ENCODE data around the gene GLG1. TPM values are rescaled to one million over a fixed set of nuclear protein-coding genes. Genes with fewer than 3 reads are reported as not detected.

GLG1 gene
- total RNA-seq, 4 donors from 2014 or later: 77.0 to 154 (median 127) TPM

DNA sequence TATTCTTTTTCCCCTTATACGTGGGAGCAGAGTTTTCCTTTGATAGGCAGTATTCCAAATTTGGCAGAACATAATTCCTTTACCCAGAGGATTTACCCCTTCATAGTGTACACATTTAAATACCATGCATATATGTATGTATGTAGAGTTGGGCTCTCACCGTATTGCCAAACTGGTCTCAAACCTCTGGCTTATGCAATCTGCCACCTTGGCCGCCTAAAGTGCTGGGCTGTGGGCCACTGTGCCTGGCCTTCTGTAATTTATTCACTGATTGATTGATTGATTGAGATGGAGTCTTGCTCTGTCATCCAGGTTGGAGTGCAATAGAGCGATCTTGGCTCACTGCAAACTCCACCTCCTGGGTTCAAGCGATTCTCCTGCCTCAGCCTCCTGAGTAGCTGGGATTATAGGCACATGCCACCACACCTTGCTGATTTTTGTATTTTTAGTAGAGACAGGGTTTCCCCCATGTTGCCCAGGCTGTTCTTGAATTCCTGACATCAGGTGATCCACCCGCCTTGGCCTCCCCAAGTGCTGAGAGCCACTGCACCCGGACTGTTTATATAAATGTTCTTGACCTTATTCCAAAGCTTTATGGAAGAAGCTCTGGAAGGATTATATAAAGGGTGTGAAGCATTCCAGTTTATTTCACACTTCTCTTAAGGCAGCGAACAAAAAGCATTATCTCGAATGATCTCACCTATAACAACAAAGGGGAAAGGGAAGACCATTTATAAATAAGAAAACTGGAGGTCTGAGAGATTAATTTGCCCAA lies 14.9 kb downstream of the GLG1 start:
- TF ChIP-seq, protein P1, sequence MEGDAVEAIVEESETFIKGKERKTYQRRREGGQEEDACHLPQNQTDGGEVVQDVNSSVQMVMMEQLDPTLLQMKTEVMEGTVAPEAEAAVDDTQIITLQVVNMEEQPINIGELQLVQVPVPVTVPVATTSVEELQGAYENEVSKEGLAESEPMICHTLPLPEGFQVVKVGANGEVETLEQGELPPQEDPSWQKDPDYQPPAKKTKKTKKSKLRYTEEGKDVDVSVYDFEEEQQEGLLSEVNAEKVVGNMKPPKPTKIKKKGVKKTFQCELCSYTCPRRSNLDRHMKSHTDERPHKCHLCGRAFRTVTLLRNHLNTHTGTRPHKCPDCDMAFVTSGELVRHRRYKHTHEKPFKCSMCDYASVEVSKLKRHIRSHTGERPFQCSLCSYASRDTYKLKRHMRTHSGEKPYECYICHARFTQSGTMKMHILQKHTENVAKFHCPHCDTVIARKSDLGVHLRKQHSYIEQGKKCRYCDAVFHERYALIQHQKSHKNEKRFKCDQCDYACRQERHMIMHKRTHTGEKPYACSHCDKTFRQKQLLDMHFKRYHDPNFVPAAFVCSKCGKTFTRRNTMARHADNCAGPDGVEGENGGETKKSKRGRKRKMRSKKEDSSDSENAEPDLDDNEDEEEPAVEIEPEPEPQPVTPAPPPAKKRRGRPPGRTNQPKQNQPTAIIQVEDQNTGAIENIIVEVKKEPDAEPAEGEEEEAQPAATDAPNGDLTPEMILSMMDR (IDR thresholded peaks at IDR 0.05): no peak
- TF ChIP-seq POLR2AphosphoS5 (IDR thresholded peaks at IDR 0.05): no peak
- no peak for TF ChIP-seq POLR2A (IDR thresholded peaks at IDR 0.05)
- no peak for TF ChIP-seq EP300 (IDR thresholded peaks at IDR 0.05; ENCODE audit: low read depth)
- Histone ChIP-seq H3K9me3 (no peaks in the 10 kb centered on the region), H3K4me1 (peaks cover 0 to 11% (median 4%) of the 10 kb centered on the region in 4 donors), H3K36me3 (no peaks in the 10 kb centered on the region), H3K27me3 (no peaks in the 10 kb centered on the region), H3K4me3 (no peak overlapping the region), H3K27ac (no peak overlapping the region)
- DNase-seq: no peak
- in situ Hi-C loops (cut with MboI; ENCODE audit: low pct_ligation_motif_present in 1 of 4, low pct_unique_long_range_greater_than_20kb in 1 of 4, low sequenced_read_pairs in 3 of 4) (no loop called here), intact Hi-C loops (cut with DNase I; ENCODE audit: low total_unique reads) (no loop called here)
- WGBS, 2 donors (ENCODE audit: low coverage in 1 of 2): 82 to 84% methylated on average over 3 to 9 of the region's 9 CpGs

DNA sequence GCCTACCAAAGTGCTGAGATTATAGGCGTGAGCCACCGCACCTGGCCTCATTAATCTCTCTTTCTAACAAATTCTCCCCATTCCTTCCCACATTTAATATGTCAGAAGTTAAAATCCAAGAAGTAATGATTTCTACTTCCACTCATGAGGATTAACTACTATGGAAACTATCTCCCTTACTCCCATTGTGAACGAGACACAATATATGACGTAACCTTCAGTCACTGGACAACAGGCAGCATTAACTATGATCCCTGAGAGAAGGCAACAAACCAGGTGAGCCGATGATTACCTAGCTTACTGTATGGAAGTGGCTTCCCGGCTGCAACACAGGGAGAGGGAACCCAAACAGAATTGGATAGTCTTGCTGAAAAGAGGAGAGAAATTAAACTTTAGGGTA lies 20.0 kb downstream of the GLG1 start:
- Histone ChIP-seq H3K9me3 (no peaks in the 10 kb centered on the region), H3K4me3 (no peak overlapping the region), H3K27ac (no peak overlapping the region), H3K4me1 (peaks cover 2 to 17% (median 5%) of the 10 kb centered on the region in 4 donors), H3K27me3 (no peaks in the 10 kb centered on the region), H3K36me3 (no peaks in the 10 kb centered on the region)
- WGBS, 2 donors (ENCODE audit: low coverage in 1 of 2): 86% methylated on average over 5 to 6 of the region's 6 CpGs
- in situ Hi-C loops (cut with MboI; ENCODE audit: low pct_ligation_motif_present in 1 of 4, low pct_unique_long_range_greater_than_20kb in 1 of 4, low sequenced_read_pairs in 3 of 4): no loop called here
- TF ChIP-seq POLR2A (IDR thresholded peaks at IDR 0.05) (no peak), EP300 (IDR thresholded peaks at IDR 0.05; ENCODE audit: low read depth) (no peak), POLR2AphosphoS5 (IDR thresholded peaks at IDR 0.05) (no peak)
- TF ChIP-seq, protein P1 (IDR thresholded peaks at IDR 0.05): no peak
- intact Hi-C loops (cut with DNase I; ENCODE audit: low total_unique reads): no loop called here
- DNase-seq: no peak

DNA sequence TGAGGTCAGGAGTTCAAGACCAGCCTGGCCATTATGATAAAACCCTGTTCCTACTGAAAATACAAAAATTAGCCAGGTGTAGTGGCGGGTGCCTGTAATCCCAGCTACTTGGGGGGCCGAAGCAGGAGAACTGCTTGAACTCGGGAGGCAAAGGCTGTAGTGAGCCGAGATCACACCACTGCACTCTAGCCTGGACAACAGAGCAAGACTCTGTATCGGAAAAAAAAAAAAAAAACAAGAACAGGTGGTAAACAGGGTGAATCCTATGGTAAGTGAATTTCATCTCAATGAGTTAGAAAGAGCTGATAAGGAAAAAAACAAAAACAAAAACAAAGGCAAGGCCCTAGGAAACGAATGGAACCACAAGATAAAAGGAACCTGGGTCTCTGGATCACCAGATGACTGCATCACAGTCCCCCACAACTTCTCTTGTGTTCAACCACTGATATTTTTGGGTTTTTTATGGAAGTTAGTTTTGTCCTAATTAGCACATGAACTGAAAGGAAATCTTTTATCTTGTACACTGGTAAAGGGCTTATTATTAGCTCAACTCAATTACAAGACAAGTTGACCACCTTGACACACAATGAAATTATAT lies 21.0 kb downstream of the GLG1 start:
- H3K9me3 ChIP-seq: no peaks in the 10 kb centered on the region
- no peaks in the 10 kb centered on the region for H3K27me3 ChIP-seq
- intact Hi-C loops (cut with DNase I; ENCODE audit: low total_unique reads) (no loop called here), in situ Hi-C loops (cut with MboI; ENCODE audit: low pct_ligation_motif_present in 1 of 4, low pct_unique_long_range_greater_than_20kb in 1 of 4, low sequenced_read_pairs in 3 of 4) (no loop called here)
- no peak overlapping the region for H3K27ac ChIP-seq
- 86 to 91% methylated on average over 4 to 6 of the region's 6 CpGs for WGBS, 2 donors (ENCODE audit: low coverage in 1 of 2)
- H3K4me1 ChIP-seq: peaks cover 0 to 22% (median 5%) of the 10 kb centered on the region in 4 donors
- DNase-seq: no peak
- no peaks in the 10 kb centered on the region for H3K36me3 ChIP-seq
- no peak overlapping the region for H3K4me3 ChIP-seq
- TF ChIP-seq, protein P1 (IDR thresholded peaks at IDR 0.05): no peak
- no peak for TF ChIP-seq EP300 (IDR thresholded peaks at IDR 0.05; ENCODE audit: low read depth)
- TF ChIP-seq POLR2A (IDR thresholded peaks at IDR 0.05): no peak
- TF ChIP-seq POLR2AphosphoS5 (IDR thresholded peaks at IDR 0.05): no peak

DNA sequence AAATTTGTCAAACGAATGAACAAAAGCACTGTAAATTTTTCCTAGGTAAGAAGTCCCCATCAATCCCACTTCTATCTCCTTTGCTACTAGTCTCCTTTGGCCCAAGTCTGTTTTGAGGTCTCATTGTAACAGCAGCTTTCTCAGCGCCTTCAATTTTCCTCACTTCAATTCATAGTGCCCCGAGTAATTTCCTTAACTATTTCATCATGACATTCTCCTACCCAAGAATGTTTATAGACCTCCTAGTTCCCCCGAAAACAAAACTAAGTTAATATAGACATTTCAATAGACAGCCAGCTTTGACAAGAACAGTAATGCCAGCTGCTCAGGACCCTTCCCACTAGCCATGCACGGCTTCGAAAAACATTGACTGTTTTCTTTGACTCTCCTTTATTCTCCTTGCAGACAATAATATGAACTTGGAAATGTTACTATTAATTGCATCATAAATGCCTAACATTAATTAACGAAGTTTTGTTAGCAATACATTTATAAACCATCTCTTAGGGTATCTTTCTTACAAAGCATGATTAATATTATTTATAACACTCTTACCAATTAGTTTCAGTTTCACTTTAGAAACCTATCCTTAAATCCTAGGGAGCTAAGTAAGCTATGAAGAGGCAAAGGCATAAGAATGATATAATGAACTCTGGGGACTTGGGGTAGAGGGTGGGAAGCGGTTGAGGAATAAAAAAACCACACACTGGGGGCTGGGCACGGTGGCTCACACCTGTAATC lies 22.8 kb downstream of the GLG1 start:
- intact Hi-C loops (cut with DNase I; ENCODE audit: low total_unique reads): no loop called here
- Histone ChIP-seq H3K4me3 (no peak overlapping the region), H3K9me3 (no peaks in the 10 kb centered on the region), H3K4me1 (peaks cover 0 to 23% (median 5%) of the 10 kb centered on the region in 4 donors), H3K36me3 (no peaks in the 10 kb centered on the region), H3K27me3 (no peaks in the 10 kb centered on the region), H3K27ac (no peak overlapping the region)
- TF ChIP-seq, protein P1 (IDR thresholded peaks at IDR 0.05): no peak
- TF ChIP-seq POLR2A (IDR thresholded peaks at IDR 0.05): no peak
- TF ChIP-seq POLR2AphosphoS5 (IDR thresholded peaks at IDR 0.05): no peak
- TF ChIP-seq EP300 (IDR thresholded peaks at IDR 0.05; ENCODE audit: low read depth): no peak
- WGBS, 2 donors (ENCODE audit: low coverage in 1 of 2): 88 to 92% methylated on average over 7 to 9 of the region's 9 CpGs
- in situ Hi-C loops (cut with MboI; ENCODE audit: low pct_ligation_motif_present in 1 of 4, low pct_unique_long_range_greater_than_20kb in 1 of 4, low sequenced_read_pairs in 3 of 4): no loop called here
- DNase-seq: no peak

Measured in transverse colon (tissue), 4 donors.